Upper lobe of left lung (tissue), 6 donors: ENCODE results near the gene GRIK4. TPM values are rescaled to one million over a fixed set of nuclear protein-coding genes. Genes with fewer than 3 reads are reported as not detected.

ENCODE experiments used
- ATAC-seq, 2 donors: fragments of 200-7000 bp; cut with Tn5 transposase; one replicate each; pipeline ENCODE4 v1.9.1; 2022; ENCODE audit warnings: mild to moderate bottlenecking in 2 of 2, moderate library complexity in 2 of 2; ENCODE audit not compliant: low FRiP score in 2 of 2
- DNase-seq, 2 donors: peaks; one replicate each; pipeline ENCODE4 v3.0.0-alpha.2; 2019 to 2020
- H3K27ac ChIP-seq, 4 donors: fragments of 200-600 bp; sonication (generic); one replicate each; pipeline ENCODE4 v1.5.1; 2016 to 2019
- H3K27me3 ChIP-seq, 4 donors: fragments of 200-600 bp; sonication (generic); one replicate each; pipeline ENCODE4 v1.5.1; 2017 to 2019
- H3K36me3 ChIP-seq, 4 donors: fragments of 200-600 bp; sonication (generic); one replicate each; pipeline ENCODE4 v1.5.1; 2016 to 2019
- H3K4me1 ChIP-seq, 4 donors: fragments of 200-600 bp; sonication (generic); one replicate each; pipeline ENCODE4 v1.5.1; 2018 to 2019
- H3K4me3 ChIP-seq, 4 donors: fragments of 200-600 bp; sonication (generic); one replicate each; pipeline ENCODE4 v1.5.1; 2017 to 2019; ENCODE audit warnings: mild to moderate bottlenecking in 2 of 4, moderate library complexity in 1 of 4
- H3K9me3 ChIP-seq, 4 donors: fragments of 200-600 bp; sonication (generic); one replicate each; pipeline ENCODE4 v1.5.1; 2018 to 2019
- CTCF ChIP-seq, 6 experiments: fragments of 450-650 bp in 4 of 6; fragments of 200-600 bp in 2 of 6; sonication (generic) in 2 of 6; IDR thresholded peaks; one replicate each; pipeline ENCODE4 v1.5.1; 2016 to 2019; ENCODE audit warnings: antibody characterized with exemption in 6 of 6
- EP300 ChIP-seq, 4 donors: sonication (generic); formaldehyde crosslinking; IDR thresholded peaks; one replicate each; pipeline ENCODE4 v1.5.1; 2017; ENCODE audit warnings: antibody characterized with exemption in 4 of 4, control low read depth in 2 of 4
- POLR2A ChIP-seq, 4 donors: fragments of 450-650 bp; IDR thresholded peaks; one replicate each; pipeline ENCODE4 v1.5.1; 2016 to 2017; ENCODE audit warnings: antibody characterized with exemption in 4 of 4, mild to moderate bottlenecking in 2 of 4
- POLR2AphosphoS5 ChIP-seq, 2 donors: sonication (generic); formaldehyde crosslinking; IDR thresholded peaks; one replicate each; pipeline ENCODE4 v1.5.1; 2017; ENCODE audit warnings: antibody characterized with exemption in 2 of 2
- WGBS, 2 donors: methylation state at CpG; one replicate each; pipeline ENCODE4 v1.1.5; 2017 to 2018; 5-methylcytosine and 5-hydroxymethylcytosine counted together
- total RNA-seq, 6 donors: library from RNA; depleted of rRNA in 4 of 6; stranded (reverse); fragments of >200 nt in 4 of 6; gene quantifications; one replicate each; pipeline versions ENCODE4 v1.1.0 to v1.2.1, GENCODE V29; 2016 to 2021
- donor health status: DM: no; HTN: no; CAD: no; lungs with moderate emphysema.
- donor health status: DM: no; HTN: yes; CAD: no; lungs with severe emphysema.

Gene GRIK4
- total RNA-seq, 6 donors from 2014 or later: 0.30 to 8.4 (median 0.78) TPM

DNA sequence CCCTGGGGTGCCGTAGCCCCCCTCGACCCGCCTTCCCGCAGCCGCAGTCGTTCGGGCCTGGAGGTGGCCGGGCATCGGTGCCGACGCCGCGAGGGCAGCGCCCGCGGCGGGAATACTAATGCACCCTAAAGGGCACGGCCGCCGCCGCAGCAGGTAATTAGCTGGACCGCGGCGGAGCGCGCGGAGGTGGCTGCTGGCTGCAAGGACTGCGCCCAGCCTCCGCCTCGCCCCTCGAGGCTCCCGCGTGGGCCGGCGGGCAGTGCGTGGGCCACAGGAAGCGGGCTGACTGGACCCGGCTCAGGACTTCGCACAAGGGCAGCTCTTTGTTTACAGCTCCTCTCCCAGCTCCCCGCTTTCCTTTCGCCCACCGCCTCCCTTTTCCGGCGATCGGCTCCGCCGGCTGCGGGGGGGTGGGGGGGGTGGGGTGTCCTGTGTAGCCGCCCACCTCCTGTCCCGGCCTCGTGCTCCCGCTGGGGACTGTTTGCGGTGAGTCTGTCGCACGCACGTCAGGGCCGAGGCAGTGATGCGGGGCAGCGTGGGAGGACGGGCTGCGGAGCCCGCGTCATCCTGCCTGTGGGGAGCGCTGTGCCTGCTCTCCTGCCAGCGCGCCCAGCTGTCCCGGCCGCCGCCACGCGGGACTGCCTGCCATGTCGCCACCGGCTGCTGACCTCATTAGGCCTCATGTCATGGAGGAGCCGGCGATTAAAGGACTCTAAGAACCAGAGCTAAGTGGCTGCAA lies 53.2 kb downstream of the GRIK4 start:
- ATAC-seq (peak; percentile 35 to 72), DNase-seq (peak in 1 of 2 donors; percentile 89)
- Histone ChIP-seq H3K27ac (peak overlapping the region in 1 of 4 donors; percentile 35), H3K4me1 (peaks cover 12 to 18% (median 14%) of the 10 kb centered on the region in 4 donors), H3K4me3 (peak overlapping the region in 3 of 4 donors; percentile 29 to 44 (median 43)), H3K27me3 (peaks cover 0 to 15% (median 7%) of the 10 kb centered on the region in 4 donors), H3K36me3 (no peaks in the 10 kb centered on the region), H3K9me3 (no peaks in the 10 kb centered on the region)
- WGBS, 2 donors: 2 to 7% methylated on average over 21 to 44 of the region's 75 CpGs
- TF ChIP-seq CTCF (IDR thresholded peaks at IDR 0.05): no peak
- no peak for TF ChIP-seq POLR2A (IDR thresholded peaks at IDR 0.05)
- no peak for TF ChIP-seq EP300 (IDR thresholded peaks at IDR 0.05)
- no peak for TF ChIP-seq POLR2AphosphoS5 (IDR thresholded peaks at IDR 0.05)

DNA sequence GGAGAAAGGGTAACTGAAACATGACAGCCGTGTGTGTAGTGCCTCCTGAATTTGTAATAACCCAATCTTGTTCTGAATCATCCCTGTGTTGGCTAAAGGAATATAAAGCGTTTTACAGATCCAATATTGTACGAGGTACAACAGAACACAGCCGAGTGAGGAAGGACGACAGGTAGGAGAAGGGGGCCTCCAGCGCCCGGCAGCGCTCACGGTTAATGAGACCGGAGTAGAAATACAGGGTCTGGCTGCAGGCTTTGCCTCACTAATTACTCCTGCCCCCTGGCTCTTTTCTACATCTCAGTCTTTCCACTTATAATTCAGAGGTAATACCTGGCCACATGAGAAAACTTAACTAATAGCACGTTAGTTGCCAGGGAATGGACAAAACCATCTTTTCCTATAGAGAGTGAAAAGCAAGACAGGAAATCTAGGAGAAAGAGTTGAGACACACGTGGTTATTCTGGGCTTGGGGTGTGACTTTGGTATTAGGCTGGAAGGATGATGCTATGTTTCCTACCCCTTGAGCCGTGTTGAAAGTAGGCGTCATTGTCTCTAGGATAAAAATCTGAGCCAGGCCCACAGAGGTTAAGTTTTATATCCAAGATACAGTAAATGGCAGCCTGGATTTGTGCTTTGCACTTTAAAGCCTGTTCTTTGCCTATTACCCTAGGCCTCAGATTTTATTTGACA lies 54.1 kb downstream of the GRIK4 start:
- Histone ChIP-seq H3K27ac (no peak overlapping the region), H3K27me3 (peaks cover 0 to 15% (median 7%) of the 10 kb centered on the region in 4 donors), H3K4me1 (peaks cover 12 to 18% (median 14%) of the 10 kb centered on the region in 4 donors), H3K9me3 (no peaks in the 10 kb centered on the region), H3K4me3 (no peak overlapping the region), H3K36me3 (no peaks in the 10 kb centered on the region)
- 83 to 92% methylated on average over 14 of the region's 14 CpGs for WGBS, 2 donors
- TF ChIP-seq CTCF (IDR thresholded peaks at IDR 0.05): no peak
- no peak for TF ChIP-seq POLR2A (IDR thresholded peaks at IDR 0.05)
- TF ChIP-seq EP300 (IDR thresholded peaks at IDR 0.05): no peak
- DNase-seq (no peak), ATAC-seq (no peak)

GRCh38 chr11:120566176-120566575 lies 54.6 kb downstream of the GRIK4 start:
- Histone ChIP-seq H3K4me1 (peaks cover 12 to 18% (median 14%) of the 10 kb centered on the region in 4 donors), H3K4me3 (no peak overlapping the region), H3K36me3 (no peaks in the 10 kb centered on the region), H3K9me3 (no peaks in the 10 kb centered on the region), H3K27ac (no peak overlapping the region), H3K27me3 (peaks cover 0 to 15% (median 7%) of the 10 kb centered on the region in 4 donors)
- no peak for ATAC-seq
- TF ChIP-seq POLR2A (IDR thresholded peaks at IDR 0.05): no peak
- no peak for TF ChIP-seq CTCF (IDR thresholded peaks at IDR 0.05)
- TF ChIP-seq POLR2AphosphoS5 (IDR thresholded peaks at IDR 0.05): no peak
- no peak for TF ChIP-seq EP300 (IDR thresholded peaks at IDR 0.05)
- WGBS, 2 donors: 55 to 81% methylated on average over 5 of the region's 5 CpGs
- no peak for DNase-seq

DNA sequence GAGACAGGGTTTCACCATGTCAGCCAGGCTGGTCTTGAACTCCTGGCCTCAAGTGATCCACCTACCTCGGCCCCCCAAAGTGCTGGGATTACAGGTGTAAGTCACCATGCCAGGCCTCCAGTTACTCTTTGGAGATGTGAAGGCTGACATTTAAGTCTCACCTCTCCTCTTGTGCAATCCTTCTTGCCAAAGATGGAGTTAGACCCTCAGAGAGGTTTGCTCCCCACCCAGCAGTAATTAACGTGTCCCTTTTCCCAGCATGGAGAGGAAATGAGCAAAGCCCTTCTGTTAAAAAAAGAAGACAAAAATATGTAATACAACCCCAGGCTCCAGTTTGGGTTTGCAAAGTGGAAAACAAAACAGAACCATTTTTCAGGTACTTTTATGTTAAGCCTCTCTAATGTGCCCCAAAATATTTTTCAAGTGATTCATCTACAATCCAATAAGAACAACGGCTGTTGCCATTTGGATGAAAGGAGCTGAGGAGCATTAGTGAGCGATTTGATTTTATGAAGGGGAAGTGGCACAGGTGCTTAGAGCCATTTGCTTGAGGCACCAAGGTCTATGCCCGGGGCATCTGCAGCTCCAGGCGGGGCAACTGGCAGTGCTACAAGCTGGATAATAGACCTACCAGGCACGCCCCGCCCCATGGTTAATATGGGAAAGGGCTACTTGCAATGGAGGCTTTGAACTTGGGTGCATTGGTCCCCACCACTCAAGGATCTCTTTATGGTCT lies 57.2 kb downstream of the GRIK4 start:
- DNase-seq (no peak), ATAC-seq (no peak)

More for the DNA sequence above, 57.2 kb downstream of the GRIK4 start:
- Histone ChIP-seq H3K27ac (no peak overlapping the region), H3K9me3 (no peaks in the 10 kb centered on the region), H3K27me3 (peaks cover 0 to 14% (median 7%) of the 10 kb centered on the region in 4 donors), H3K36me3 (no peaks in the 10 kb centered on the region), H3K4me3 (no peak overlapping the region), H3K4me1 (peaks cover 12 to 18% (median 14%) of the 10 kb centered on the region in 4 donors)
- TF ChIP-seq POLR2AphosphoS5 (IDR thresholded peaks at IDR 0.05): no peak
- TF ChIP-seq POLR2A (IDR thresholded peaks at IDR 0.05): no peak
- no peak for TF ChIP-seq CTCF (IDR thresholded peaks at IDR 0.05)
- TF ChIP-seq EP300 (IDR thresholded peaks at IDR 0.05): no peak
- WGBS, 2 donors: 80 to 87% methylated on average over 6 to 8 of the region's 8 CpGs
